ENCODE data around the gene CRYBA2. TPM values are rescaled to one million over a fixed set of nuclear protein-coding genes. Genes with fewer than 3 reads are reported as not detected.

Gene CRYBA2
- polyA plus RNA-seq, 2 of the 4 experiments (the other 2 are of a cell fraction) = not detected

DNA sequence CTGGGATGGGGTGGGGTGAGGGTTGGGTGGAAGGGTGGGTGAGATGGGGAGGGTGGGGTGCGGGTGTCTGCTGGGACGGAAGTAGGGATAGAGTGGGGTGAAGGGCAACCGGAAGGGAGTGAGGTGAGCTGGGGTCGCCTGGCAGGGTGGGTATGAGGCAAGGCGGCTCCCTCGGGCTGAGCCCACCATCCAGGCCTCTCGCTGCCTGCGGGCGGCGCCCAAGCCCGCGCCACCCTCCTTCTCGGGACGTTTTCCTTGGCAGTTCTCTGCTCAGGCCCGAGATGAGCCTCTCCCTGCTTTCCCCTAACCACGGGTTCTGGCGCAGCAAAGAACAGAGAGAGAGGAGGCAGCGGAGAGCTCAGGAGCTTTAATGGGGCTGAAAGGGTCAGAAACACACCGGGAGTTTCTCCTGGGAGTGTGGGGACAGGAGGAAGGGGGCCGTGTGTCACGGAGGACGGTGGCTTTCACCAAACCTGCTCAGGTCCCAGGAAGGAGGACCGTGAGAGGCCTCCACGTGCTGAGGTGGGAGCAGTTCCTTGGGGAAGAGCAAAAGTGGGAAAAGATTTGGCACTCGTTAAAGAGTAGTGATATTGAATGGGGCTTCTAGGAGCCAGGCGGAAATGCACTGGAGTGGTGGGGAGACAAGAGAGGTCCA lies 12.4 kb downstream of the CRYBA2 start (continued):
- TF ChIP-seq, protein P1, sequence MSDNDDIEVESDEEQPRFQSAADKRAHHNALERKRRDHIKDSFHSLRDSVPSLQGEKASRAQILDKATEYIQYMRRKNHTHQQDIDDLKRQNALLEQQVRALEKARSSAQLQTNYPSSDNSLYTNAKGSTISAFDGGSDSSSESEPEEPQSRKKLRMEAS (IDR thresholded peaks at IDR 0.05) = no peak

DNA sequence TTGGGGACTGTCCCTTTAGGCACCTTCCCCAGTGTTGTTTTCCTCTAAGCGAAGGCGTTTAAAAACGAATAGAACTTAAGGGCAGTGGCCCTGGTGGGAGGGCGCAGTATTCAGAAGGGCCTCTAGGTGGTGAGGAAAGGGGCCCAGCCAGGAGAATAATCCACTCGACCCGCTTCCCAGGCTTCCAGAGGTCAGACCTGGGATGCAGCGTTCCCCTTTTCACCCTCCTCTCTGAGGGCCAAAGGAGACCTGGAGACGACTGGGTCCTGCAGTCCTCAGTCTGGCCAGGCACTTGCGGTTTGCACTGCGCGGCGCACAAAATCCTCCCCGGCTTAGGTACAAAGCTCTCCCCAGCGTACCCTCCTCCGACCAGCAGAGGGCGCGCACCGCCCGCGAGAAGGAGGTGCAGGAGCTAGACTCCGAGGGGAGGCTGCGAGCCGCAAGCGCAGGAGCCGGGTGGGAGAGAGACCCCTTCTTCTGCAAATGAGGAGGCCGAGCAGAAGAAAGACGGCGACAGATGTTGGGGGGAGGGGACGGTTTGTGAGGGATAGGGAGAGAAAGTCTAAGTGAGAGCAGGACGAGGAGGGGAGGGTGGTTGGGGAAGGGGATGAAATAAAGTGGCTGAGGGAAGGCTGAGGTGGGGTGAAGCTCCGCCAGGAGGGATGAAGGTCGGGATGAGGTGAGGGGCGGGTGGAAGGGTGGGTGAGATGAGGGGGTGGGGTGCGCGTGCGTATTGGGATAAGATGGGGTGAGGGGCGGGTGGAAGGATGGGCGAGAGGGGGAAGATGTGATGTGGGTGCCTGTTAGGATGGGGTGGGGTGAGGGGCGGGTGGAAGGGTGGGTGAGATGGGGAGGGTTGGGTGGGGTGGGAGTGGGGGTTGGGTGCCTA lies 13.1 kb downstream of the CRYBA2 start:
- H3K9me3 ChIP-seq = no peaks in the 10 kb centered on the region
- ATAC-seq = peak; percentile 87 to 96
- DNase-seq (ENCODE audit: low read depth in 1 of 2, low spot score in 1 of 2) = peak; percentile 79 to 89
- H3K4me2 ChIP-seq = peak overlapping the region; percentile 64
- peak overlapping the region; percentile 16 for H3K4me3 ChIP-seq
- ChIA-PET POLR2A (interaction anchor here (0.8 to 1.3 kb wide), 3 partner anchors 17 to 71 kb away, joined by 3 to 8 read pairs (median 5); partner anchors contain the start of gene CDK5R2), CTCF (interaction anchor here (0.6 to 10.2 kb wide), 62 partner anchors 9 to 652 kb away, joined by 3 to 140 read pairs (median 4); partner anchors contain the start of genes CDK5R2, CFAP65, NHEJ1 and SLC23A3)
- peaks cover 18% of the 10 kb centered on the region for H3K4me1 ChIP-seq
- FAIRE-seq = no peak
- TF ChIP-seq RAD21 (conservative IDR thresholded peaks at IDR 0.05 in 1 of 2, IDR thresholded peaks at IDR 0.05 in 1 of 2) (peak; percentile 73 to 76), MAFK (IDR thresholded peaks at IDR 0.05; ENCODE audit: partially characterized antibody) (no peak), NR3C1 (IDR thresholded peaks at IDR 0.05) (no peak), SMC3 (IDR thresholded peaks at IDR 0.05) (peak; percentile 75), GATA3 (IDR thresholded peaks at IDR 0.05; ENCODE audit: borderline replicate concordance) (no peak)
- TF ChIP-seq, protein P2, sequence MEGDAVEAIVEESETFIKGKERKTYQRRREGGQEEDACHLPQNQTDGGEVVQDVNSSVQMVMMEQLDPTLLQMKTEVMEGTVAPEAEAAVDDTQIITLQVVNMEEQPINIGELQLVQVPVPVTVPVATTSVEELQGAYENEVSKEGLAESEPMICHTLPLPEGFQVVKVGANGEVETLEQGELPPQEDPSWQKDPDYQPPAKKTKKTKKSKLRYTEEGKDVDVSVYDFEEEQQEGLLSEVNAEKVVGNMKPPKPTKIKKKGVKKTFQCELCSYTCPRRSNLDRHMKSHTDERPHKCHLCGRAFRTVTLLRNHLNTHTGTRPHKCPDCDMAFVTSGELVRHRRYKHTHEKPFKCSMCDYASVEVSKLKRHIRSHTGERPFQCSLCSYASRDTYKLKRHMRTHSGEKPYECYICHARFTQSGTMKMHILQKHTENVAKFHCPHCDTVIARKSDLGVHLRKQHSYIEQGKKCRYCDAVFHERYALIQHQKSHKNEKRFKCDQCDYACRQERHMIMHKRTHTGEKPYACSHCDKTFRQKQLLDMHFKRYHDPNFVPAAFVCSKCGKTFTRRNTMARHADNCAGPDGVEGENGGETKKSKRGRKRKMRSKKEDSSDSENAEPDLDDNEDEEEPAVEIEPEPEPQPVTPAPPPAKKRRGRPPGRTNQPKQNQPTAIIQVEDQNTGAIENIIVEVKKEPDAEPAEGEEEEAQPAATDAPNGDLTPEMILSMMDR (IDR thresholded peaks at IDR 0.05) = peak; percentile 97
- WGBS (ENCODE audit: missing lambda C conversion rate) = 8% methylated on average over 11 of the region's 39 CpGs
- H3K27ac ChIP-seq = peak overlapping the region; percentile 26 to 75; a peak in 4 of 6 replicates

DNA sequence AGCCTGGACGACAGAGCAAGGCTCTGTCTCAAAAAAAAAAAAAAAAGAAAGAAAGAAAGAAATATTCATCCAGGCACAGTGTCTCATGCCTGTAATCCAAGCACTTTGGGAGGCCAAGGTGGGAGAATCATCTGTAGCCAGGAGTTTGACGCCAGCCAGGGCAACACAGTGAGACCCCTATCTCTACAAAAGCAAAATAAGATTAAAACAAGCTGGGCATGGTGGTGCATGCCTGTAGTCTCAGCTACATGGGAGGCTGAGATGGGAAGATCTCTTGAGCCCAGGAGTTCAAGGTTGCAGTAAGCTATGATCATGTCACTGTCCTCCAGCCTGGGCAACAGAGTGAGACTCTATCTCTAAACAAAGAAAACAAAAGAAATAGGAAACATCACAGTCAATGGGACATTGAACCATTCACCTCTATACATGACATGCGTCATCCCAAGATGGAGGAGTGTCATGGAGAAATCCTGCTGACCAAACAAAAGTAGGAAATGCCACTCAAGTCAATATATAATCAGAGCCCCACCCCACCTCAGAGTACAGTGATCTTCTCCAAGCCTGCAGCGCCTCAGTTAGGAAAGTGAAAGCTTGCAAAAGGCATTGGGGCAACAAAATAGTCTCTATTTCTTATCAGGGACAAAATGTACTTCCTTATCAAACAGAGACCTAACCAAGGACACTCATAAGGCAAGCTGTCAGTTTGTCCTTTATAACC lies 18.0 kb downstream of the CRYBA2 start:
- Histone ChIP-seq H3K4me2 (no peak overlapping the region), H3K4me3 (no peak overlapping the region), H3K4me1 (no peaks in the 10 kb centered on the region), H3K9me3 (no peaks in the 10 kb centered on the region), H3K27ac (no peak overlapping the region)
- POLR2A ChIA-PET = no interaction called here
- CTCF ChIA-PET = interaction anchor here (0.9 to 10.2 kb wide), 10 partner anchors 12 to 145 kb away, joined by 3 to 140 read pairs (median 4); partner anchors contain the start of genes CDK5R2 and CRYBA2
- DNase-seq (ENCODE audit: low read depth in 1 of 2, low spot score in 1 of 2) (no peak), ATAC-seq (no peak), FAIRE-seq (no peak)
- TF ChIP-seq CEBPB (IDR thresholded peaks at IDR 0.05) = no peak
- peak; percentile 64 for TF ChIP-seq MAFK (IDR thresholded peaks at IDR 0.05; ENCODE audit: partially characterized antibody)
- no peak for TF ChIP-seq SMC3 (IDR thresholded peaks at IDR 0.05)
- WGBS (ENCODE audit: missing lambda C conversion rate) = 16% methylated on average over 4 of the region's 4 CpGs

DNA sequence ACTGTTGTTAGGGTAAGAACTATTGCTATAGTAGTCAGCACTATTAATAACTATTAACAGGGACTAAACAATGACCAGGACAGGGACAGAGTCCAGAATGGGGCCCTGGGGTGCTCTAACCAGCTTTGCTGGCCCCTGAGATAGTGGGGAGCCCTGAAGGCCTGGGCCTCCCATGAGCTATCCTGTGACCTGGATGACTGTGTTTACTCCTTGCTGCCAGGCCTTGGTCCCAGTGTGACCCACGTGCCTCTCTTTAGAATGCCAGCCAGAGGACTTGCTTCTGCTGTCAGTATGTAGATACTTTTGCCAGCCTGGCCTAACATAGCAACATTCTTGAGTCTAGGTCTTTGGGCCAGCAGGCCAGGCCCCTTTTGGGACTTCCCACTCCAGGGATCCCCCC lies 22.3 kb downstream of the CRYBA2 start:
- FAIRE-seq (no peak), DNase-seq (ENCODE audit: low read depth in 1 of 2, low spot score in 1 of 2) (no peak), ATAC-seq (peak; percentile 30 to 48; a peak in 3 of 6 replicates)
- Histone ChIP-seq H3K27ac (no peak overlapping the region), H3K4me1 (no peaks in the 10 kb centered on the region), H3K4me3 (no peak overlapping the region), H3K4me2 (no peak overlapping the region), H3K9me3 (no peaks in the 10 kb centered on the region)
- ChIA-PET CTCF (interaction anchor here (1.0 to 1.9 kb wide), 2 partner anchors 9 to 25 kb away, joined by 4 to 18 read pairs; no protein-coding TSS in a partner anchor), POLR2A (no interaction called here)
- TF ChIP-seq JUN (IDR thresholded peaks at IDR 0.05) (no peak), RCOR1 (IDR thresholded peaks at IDR 0.05; ENCODE audit: low read depth, low read length) (no peak), NFE2L2 (conservative IDR thresholded peaks at IDR 0.05; ENCODE audit: low read length) (no peak), EHMT2 (IDR thresholded peaks at IDR 0.05; ENCODE audit: low read depth) (no peak), EP300 (IDR thresholded peaks at IDR 0.05) (no peak)
- TF ChIP-seq, protein P2 (IDR thresholded peaks at IDR 0.05) = no peak
- TF ChIP-seq, protein P3, sequence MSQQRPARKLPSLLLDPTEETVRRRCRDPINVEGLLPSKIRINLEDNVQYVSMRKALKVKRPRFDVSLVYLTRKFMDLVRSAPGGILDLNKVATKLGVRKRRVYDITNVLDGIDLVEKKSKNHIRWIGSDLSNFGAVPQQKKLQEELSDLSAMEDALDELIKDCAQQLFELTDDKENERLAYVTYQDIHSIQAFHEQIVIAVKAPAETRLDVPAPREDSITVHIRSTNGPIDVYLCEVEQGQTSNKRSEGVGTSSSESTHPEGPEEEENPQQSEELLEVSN (IDR thresholded peaks at IDR 0.05; ENCODE audit: borderline replicate concordance, low read depth) = no peak
- whole genome bisulfite sequencing (ENCODE audit: missing lambda C conversion rate) = 20% methylated on average over 1 of the region's 1 CpG

All from A549 (cell line).